K562 (cell line): ENCODE results near the gene ALDH18A1. TPM values are rescaled to one million over a fixed set of nuclear protein-coding genes. Genes with fewer than 3 reads are reported as not detected.

Experiments used
- ATAC-seq: fragments of 200-7000 bp; cut with Tn5 transposase; 3 replicates; pipeline ENCODE4 v1.9.1; 2020; ENCODE audit warnings: moderate library complexity
- BruUV-seq: library from RNA; stranded (reverse); fragments of 400-500 nt; replicated peaks from 2 replicates; lab custom pipeline; 2021; lab: Mats Ljungman, UMichigan
- CTCF ChIA-PET: fragments of 300-600 bp; formaldehyde crosslinking; extraction: SDS; loops from one replicate; lab custom pipeline; 2021; ENCODE audit warnings: low intra/inter-chr PET ratio; lab: Yijun Ruan, JAX
- POLR2A ChIA-PET: fragments of 300-600, 350-650 bp; sonication (Branson Sonifier 250); formaldehyde crosslinking; extraction: SDS; loops from one replicate; lab custom pipeline; 2021; ENCODE audit warnings: antibody characterized with exemption, inconsistent platforms; lab: Yijun Ruan, JAX
- DNase-seq, 4 experiments: peaks; one replicate each; pipeline versions ENCODE4 v3.0.0 to v3.0.0-alpha.2; 2011 to 2018; ENCODE audit warnings: low spot score in 3 of 4, mixed read lengths in 3 of 4; ENCODE audit errors: extremely low read depth in 1 of 4
- FAIRE-seq: peaks from 2 replicates; lab custom pipeline; 2011; peaks lifted over from hg19 to GRCh38; lab: Jason Lieb, UNC
- H2AFZ ChIP-seq: 2 replicates; pipeline ENCODE4 v1.6.0; 2011; ENCODE audit warnings: low read depth, low read length, control low read depth, inconsistent platforms
- H3K27ac ChIP-seq: fragments of 200-600 bp; 3 replicates; pipeline ENCODE4 v1.8.0; 2011; ENCODE audit warnings: low read depth, mild to moderate bottlenecking, control low read depth, inconsistent platforms, low read length, moderate library complexity, mixed read lengths; ENCODE audit errors: extremely low read depth
- H3K27me3 ChIP-seq, 2 experiments: fragments of 300-600 bp in 1 of 2; 2 replicates in 1 of 2; 3 replicates in 1 of 2; pipeline versions ENCODE4 v1.6.0 to v1.8.0; 2011; ENCODE audit warnings: inconsistent platforms in 2 of 2, low read length in 2 of 2, mild to moderate bottlenecking in 1 of 2, mixed read lengths in 1 of 2, moderate library complexity in 1 of 2; ENCODE audit not compliant: control insufficient read depth in 2 of 2, insufficient read depth in 2 of 2
- H3K36me3 ChIP-seq: fragments of 300-600 bp; 3 replicates; pipeline ENCODE4 v1.8.0; 2011; ENCODE audit warnings: mild to moderate bottlenecking, low read length, inconsistent platforms; ENCODE audit not compliant: control insufficient read depth, insufficient read depth
- H3K4me1 ChIP-seq, 2 experiments: fragments of 200-600 bp in 1 of 2; replicated peaks in 1 of 2; 2 replicates in 1 of 2; 3 replicates in 1 of 2; pipeline versions ENCODE4 v1.5.1 to v1.8.0; 2011; ENCODE audit warnings: inconsistent platforms in 2 of 2, low read length in 2 of 2, mild to moderate bottlenecking in 1 of 2, mixed read lengths in 1 of 2, moderate library complexity in 1 of 2; ENCODE audit not compliant: control insufficient read depth in 2 of 2, insufficient read depth in 2 of 2
- H3K4me2 ChIP-seq: 2 replicates; pipeline ENCODE4 v1.6.1; 2011; ENCODE audit warnings: low read length, control low read depth, inconsistent platforms, mixed read lengths; ENCODE audit not compliant: insufficient read depth
- H3K4me3 ChIP-seq: fragments of 200-600 bp; sonication (generic), shearing (Covaris generic); 2 replicates; pipeline ENCODE4 v1.5.1; 2016; ENCODE audit warnings: control low read depth, inconsistent platforms
- H3K79me2 ChIP-seq: fragments of 200-600 bp; 3 replicates; pipeline ENCODE4 v1.8.0; 2011; ENCODE audit warnings: low read length, inconsistent platforms; ENCODE audit not compliant: control insufficient read depth, insufficient read depth
- H3K9ac ChIP-seq, 2 experiments: 2 replicates each; pipeline versions ENCODE4 v1.6.0 to v1.6.1; 2011; ENCODE audit warnings: low read depth in 2 of 2, low read length in 2 of 2, control low read depth in 1 of 2, inconsistent platforms in 1 of 2, mild to moderate bottlenecking in 1 of 2, mixed read lengths in 1 of 2; ENCODE audit not compliant: insufficient read depth in 1 of 2
- H3K9me1 ChIP-seq: one replicate; pipeline ENCODE4 v1.6.0; 2011; ENCODE audit warnings: inconsistent platforms, mild to moderate bottlenecking, low read length, moderate library complexity; ENCODE audit not compliant: control insufficient read depth, insufficient read depth
- H3K9me3 ChIP-seq: replicated peaks from 2 replicates; pipeline ENCODE4 v1.5.1; 2011; ENCODE audit warnings: low read depth, low read length, inconsistent platforms; ENCODE audit not compliant: control insufficient read depth, insufficient read depth
- H4K20me1 ChIP-seq: replicated peaks from 2 replicates; pipeline ENCODE4 v1.6.1; 2011; ENCODE audit warnings: low read length, inconsistent platforms, mixed read lengths; ENCODE audit not compliant: control insufficient read depth, insufficient read depth
- CBFA2T3 ChIP-seq: fragments of 450-650 bp; IDR thresholded peaks from 2 replicates; pipeline ENCODE4 v1.6.1; 2017
- DIDO1 ChIP-seq: fragments of 450-650 bp; IDR thresholded peaks from 2 replicates; pipeline ENCODE4 v1.6.1; 2016; ENCODE audit warnings: low read depth, missing biosample characterization, missing genetic modification characterization
- FOXM1 ChIP-seq, 2 experiments: fragments of 450-650 bp in 1 of 2; sonication (generic) in 1 of 2; formaldehyde crosslinking in 1 of 2; IDR thresholded peaks; 2 replicates each; pipeline versions ENCODE4 v1.6.1 to v1.9.0; 2017 to 2022; ENCODE audit warnings: low read depth in 2 of 2, mild to moderate bottlenecking in 2 of 2, missing genetic modification reagents in 1 of 2, moderate library complexity in 1 of 2
- GTF2F1 ChIP-seq: IDR thresholded peaks from 2 replicates; pipeline ENCODE4 v1.6.1; 2011; ENCODE audit warnings: low read depth, low read length, improper control_type of control experiment
- HDAC8 ChIP-seq: fragments of 450-650 bp; IDR thresholded peaks from 2 replicates; pipeline ENCODE4 v1.6.1; 2016; ENCODE audit warnings: mild to moderate bottlenecking, missing genetic modification characterization, moderate library complexity, missing compliant biosample characterization
- IRF2 ChIP-seq: sonication (generic); formaldehyde crosslinking; IDR thresholded peaks from 2 replicates; pipeline ENCODE4 v1.8.1; 2022; ENCODE audit warnings: mild to moderate bottlenecking, missing genetic modification reagents
- MAFG ChIP-seq: fragments of 450-650 bp; conservative IDR thresholded peaks from 2 replicates; pipeline ENCODE4 v1.6.1; 2016; ENCODE audit warnings: missing genetic modification characterization, missing compliant biosample characterization
- MYNN ChIP-seq, 2 experiments: sonication (generic); formaldehyde crosslinking in 1 of 2; IDR thresholded peaks; 2 replicates each; pipeline versions ENCODE4 v1.5.0 to v1.6.1; 2016 to 2020; ENCODE audit warnings: antibody characterized with exemption in 1 of 2, missing genetic modification reagents in 1 of 2
- RB1 ChIP-seq: fragments of 450-650 bp; IDR thresholded peaks from 2 replicates; pipeline ENCODE4 v1.6.1; 2017; ENCODE audit warnings: low read depth, mild to moderate bottlenecking
- ZNF197 ChIP-seq: fragments of 200-800 bp; sonication (Bioruptor generic); IDR thresholded peaks from 2 replicates; pipeline ENCODE4 v1.6.1; 2016; ENCODE audit warnings: low read depth, missing genetic modification characterization, missing compliant biosample characterization
- ZNF589 ChIP-seq: fragments of 200-800 bp; sonication (Bioruptor generic); IDR thresholded peaks from 2 replicates; pipeline ENCODE4 v1.6.1; 2016; ENCODE audit warnings: low read depth, missing genetic modification characterization, missing compliant biosample characterization
- ZNF766 ChIP-seq: fragments of 200-800 bp; sonication (Bioruptor generic); conservative IDR thresholded peaks from 2 replicates; pipeline ENCODE4 v1.6.1; 2016; ENCODE audit warnings: missing genetic modification characterization, missing compliant biosample characterization
- WGBS: fragments of 100-300 bp; shearing (Covaris generic); methylation state at CpG from one replicate; pipeline ENCODE4 v1.1.6; 2016; ENCODE audit warnings: low coverage, mixed read lengths; ENCODE audit not compliant: insufficient coverage; ENCODE audit errors: missing lambda C conversion rate; 5-methylcytosine and 5-hydroxymethylcytosine counted together
- in situ Hi-C: fragments of 300-500 bp; cut with MboI; formaldehyde crosslinking; loops from 4 replicates; pipeline ENCODE4 v1.15.0; 2018; ENCODE audit warnings: inconsistent platforms, mixed read lengths
- intact Hi-C: fragments of 100-400 bp; cut with micrococcal nuclease; formaldehyde crosslinking; loops from 2 replicates; pipeline ENCODE4 v1.14.2; 2022
- polyA plus RNA-seq, 8 experiments: library from polyadenylated mRNA; depleted of rRNA in 4 of 8; stranded (reverse) in 5 of 8; unstranded in 3 of 8; fragments of >200 nt; fragmentation: Nextera tagmentation in 2 of 8; fragmentation: Illumina TruSeq in 1 of 8; extraction: Ambion mirVana in 2 of 8; extraction: Trizol in 1 of 8; gene quantifications; 2 replicates each; pipeline versions ENCODE4 v1.2.1 to v1.2.3, GENCODE V29; 2011 to 2014; ENCODE audit warnings: inconsistent platforms in 1 of 8, missing spikeins in 1 of 8
- total RNA-seq, 7 experiments: library from RNA; depleted of rRNA in 6 of 7; stranded (reverse); fragments of >200 nt in 6 of 7; fragmentation: Illumina TruSeq in 2 of 7; extraction: Trizol in 2 of 7; gene quantifications; 2 replicates each; pipeline versions ENCODE4 v1.2.1 to v1.2.3, GENCODE V29; 2011 to 2021; ENCODE audit warnings: low replicate concordance in 1 of 7
- TF ChIP-seq, protein P1 (sequence below): fragments of 450-650 bp; formaldehyde crosslinking; IDR thresholded peaks from 2 replicates; pipeline ENCODE4 v1.4.0; 2020; ENCODE audit warnings: mild to moderate bottlenecking, moderate library complexity
- TF ChIP-seq, protein P2 (sequence below): fragments of 450-650 bp; formaldehyde crosslinking; IDR thresholded peaks from 2 replicates; pipeline ENCODE4 v1.4.0; 2020; ENCODE audit warnings: mild to moderate bottlenecking, moderate library complexity
- TF ChIP-seq, protein P3 (sequence below): fragments of 250-450 bp; sonication (Bioruptor Pico); IDR thresholded peaks from 2 replicates; pipeline ENCODE4 v1.9.0; 2021; ENCODE audit warnings: mild to moderate bottlenecking
- TF ChIP-seq, protein P4 (sequence below): fragments of 250-450 bp; sonication (Bioruptor Pico); IDR thresholded peaks from 2 replicates; pipeline ENCODE4 v1.5.0; 2022; ENCODE audit warnings: mild to moderate bottlenecking

Gene ALDH18A1
- total and polyA plus RNA-seq, 9 of the 15 experiments (the other 6 are each of a cell fraction or from before 2014, with no cell fraction given), result 12.0 to 83.3 (median 43.8) TPM

DNA sequence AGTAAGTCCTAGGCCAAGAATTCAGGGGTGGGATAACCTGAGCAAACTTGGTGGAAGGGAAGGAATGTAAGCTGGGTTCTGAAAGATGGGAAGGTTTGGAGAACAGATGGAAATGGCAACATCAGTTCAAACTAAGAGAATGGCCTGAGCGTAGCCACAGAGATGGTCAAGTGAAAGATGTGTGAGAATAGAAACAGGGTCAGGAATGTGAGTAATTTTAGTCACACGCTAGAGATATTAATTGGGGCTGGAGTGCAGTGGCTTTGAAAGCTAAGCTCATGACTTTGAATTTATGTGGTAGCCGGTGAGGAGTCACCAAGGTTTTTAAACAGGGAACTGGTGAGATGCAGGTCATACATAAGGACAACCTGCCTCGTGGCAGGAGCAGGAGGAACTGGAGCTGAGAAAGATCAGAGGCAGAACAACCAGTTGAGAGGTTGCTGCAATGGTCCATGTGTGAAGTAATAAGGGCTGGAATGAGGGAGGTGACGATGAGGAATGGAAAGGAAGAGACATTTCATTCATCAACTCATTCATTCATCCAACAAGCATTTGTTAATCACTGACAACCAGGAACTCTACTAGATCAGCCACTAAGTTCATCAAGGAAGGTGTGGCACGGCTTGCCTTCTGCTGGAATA, 82.4 kb downstream of the ALDH18A1 start:
- CTCF ChIA-PET, result no interaction called here
- FAIRE-seq, result no peak
- Histone ChIP-seq H3K4me2 (no peak overlapping the region), H2AFZ (peak overlapping the region; percentile 70)
- no TSS peak for BruUV-seq
- TF ChIP-seq MYNN (IDR thresholded peaks at IDR 0.05) (no peak), MYNN (CRISPR knock-in tag; IDR thresholded peaks at IDR 0.05) (no peak), ZNF589 (no peak), CBFA2T3 (no peak), MAFG (tag) (no peak), IRF2 (no peak), DIDO1 (tag) (no peak), GTF2F1 (no peak), FOXM1 (IDR thresholded peaks at IDR 0.05; ENCODE audit: low read depth) (no peak), FOXM1 (CRISPR knock-in tag; IDR thresholded peaks at IDR 0.05; ENCODE audit: low read depth) (no peak), RB1 (no peak), ZNF766 (CRISPR knock-in tag) (no peak), HDAC8 (tag) (no peak), ZNF197 (CRISPR knock-in tag) (no peak)
- TF ChIP-seq, protein P1, sequence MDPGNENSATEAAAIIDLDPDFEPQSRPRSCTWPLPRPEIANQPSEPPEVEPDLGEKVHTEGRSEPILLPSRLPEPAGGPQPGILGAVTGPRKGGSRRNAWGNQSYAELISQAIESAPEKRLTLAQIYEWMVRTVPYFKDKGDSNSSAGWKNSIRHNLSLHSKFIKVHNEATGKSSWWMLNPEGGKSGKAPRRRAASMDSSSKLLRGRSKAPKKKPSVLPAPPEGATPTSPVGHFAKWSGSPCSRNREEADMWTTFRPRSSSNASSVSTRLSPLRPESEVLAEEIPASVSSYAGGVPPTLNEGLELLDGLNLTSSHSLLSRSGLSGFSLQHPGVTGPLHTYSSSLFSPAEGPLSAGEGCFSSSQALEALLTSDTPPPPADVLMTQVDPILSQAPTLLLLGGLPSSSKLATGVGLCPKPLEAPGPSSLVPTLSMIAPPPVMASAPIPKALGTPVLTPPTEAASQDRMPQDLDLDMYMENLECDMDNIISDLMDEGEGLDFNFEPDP (CRISPR knock-in tag), result no peak
- TF ChIP-seq, protein P2, sequence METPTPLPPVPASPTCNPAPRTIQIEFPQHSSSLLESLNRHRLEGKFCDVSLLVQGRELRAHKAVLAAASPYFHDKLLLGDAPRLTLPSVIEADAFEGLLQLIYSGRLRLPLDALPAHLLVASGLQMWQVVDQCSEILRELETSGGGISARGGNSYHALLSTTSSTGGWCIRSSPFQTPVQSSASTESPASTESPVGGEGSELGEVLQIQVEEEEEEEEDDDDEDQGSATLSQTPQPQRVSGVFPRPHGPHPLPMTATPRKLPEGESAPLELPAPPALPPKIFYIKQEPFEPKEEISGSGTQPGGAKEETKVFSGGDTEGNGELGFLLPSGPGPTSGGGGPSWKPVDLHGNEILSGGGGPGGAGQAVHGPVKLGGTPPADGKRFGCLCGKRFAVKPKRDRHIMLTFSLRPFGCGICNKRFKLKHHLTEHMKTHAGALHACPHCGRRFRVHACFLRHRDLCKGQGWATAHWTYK (CRISPR knock-in tag), result no peak
- TF ChIP-seq, protein P3, sequence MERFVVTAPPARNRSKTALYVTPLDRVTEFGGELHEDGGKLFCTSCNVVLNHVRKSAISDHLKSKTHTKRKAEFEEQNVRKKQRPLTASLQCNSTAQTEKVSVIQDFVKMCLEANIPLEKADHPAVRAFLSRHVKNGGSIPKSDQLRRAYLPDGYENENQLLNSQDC (CRISPR knock-in tag), result no peak
- TF ChIP-seq, protein P4, sequence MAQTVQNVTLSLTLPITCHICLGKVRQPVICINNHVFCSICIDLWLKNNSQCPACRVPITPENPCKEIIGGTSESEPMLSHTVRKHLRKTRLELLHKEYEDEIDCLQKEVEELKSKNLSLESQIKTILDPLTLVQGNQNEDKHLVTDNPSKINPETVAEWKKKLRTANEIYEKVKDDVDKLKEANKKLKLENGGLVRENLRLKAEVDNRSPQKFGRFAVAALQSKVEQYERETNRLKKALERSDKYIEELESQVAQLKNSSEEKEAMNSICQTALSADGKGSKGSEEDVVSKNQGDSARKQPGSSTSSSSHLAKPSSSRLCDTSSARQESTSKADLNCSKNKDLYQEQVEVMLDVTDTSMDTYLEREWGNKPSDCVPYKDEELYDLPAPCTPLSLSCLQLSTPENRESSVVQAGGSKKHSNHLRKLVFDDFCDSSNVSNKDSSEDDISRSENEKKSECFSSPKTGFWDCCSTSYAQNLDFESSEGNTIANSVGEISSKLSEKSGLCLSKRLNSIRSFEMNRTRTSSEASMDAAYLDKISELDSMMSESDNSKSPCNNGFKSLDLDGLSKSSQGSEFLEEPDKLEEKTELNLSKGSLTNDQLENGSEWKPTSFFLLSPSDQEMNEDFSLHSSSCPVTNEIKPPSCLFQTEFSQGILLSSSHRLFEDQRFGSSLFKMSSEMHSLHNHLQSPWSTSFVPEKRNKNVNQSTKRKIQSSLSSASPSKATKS (CRISPR knock-in tag), result no peak
- TF ChIP-seq, all 486 proteins: peak for 0
- WGBS, result 18% methylated on average over 6 of the region's 6 CpGs
- H3K36me3 ChIP-seq, result no peaks in the 10 kb centered on the region
- DNase-seq, result no peak
- H3K4me3 ChIP-seq, result no peak overlapping the region
- no peaks in the 10 kb centered on the region for H4K20me1 ChIP-seq
- POLR2A ChIA-PET, result no interaction called here
- H3K9me1 ChIP-seq, result no peaks in the 10 kb centered on the region
- no peak overlapping the region for H3K9ac ChIP-seq
- no peaks in the 10 kb centered on the region; a peak in 1 of 5 replicates for H3K27me3 ChIP-seq
- H3K79me2 ChIP-seq, result no peaks in the 10 kb centered on the region
- in situ Hi-C loops (no loop called here), intact Hi-C loops (no loop called here)
- no peaks in the 10 kb centered on the region for H3K9me3 ChIP-seq
- H3K27ac ChIP-seq, result no peak overlapping the region
- no peaks in the 10 kb centered on the region; a peak in 1 of 5 replicates for H3K4me1 ChIP-seq
- no peak for ATAC-seq
